HG02763 (cell line): ENCODE measurements around the gene F12.
A peak's percentile ranks its signal among the peaks of the same experiment; 100 is the strongest.

Source experiments
- ATAC-seq: cut with Tn5 transposase; IDR thresholded peaks from one replicate; pipeline ENCODE4 v1.9.1; 2021; ENCODE audit warnings: mild to moderate bottlenecking, moderate library complexity; ENCODE audit not compliant: unreplicated experiment

Gene F12

DNA sequence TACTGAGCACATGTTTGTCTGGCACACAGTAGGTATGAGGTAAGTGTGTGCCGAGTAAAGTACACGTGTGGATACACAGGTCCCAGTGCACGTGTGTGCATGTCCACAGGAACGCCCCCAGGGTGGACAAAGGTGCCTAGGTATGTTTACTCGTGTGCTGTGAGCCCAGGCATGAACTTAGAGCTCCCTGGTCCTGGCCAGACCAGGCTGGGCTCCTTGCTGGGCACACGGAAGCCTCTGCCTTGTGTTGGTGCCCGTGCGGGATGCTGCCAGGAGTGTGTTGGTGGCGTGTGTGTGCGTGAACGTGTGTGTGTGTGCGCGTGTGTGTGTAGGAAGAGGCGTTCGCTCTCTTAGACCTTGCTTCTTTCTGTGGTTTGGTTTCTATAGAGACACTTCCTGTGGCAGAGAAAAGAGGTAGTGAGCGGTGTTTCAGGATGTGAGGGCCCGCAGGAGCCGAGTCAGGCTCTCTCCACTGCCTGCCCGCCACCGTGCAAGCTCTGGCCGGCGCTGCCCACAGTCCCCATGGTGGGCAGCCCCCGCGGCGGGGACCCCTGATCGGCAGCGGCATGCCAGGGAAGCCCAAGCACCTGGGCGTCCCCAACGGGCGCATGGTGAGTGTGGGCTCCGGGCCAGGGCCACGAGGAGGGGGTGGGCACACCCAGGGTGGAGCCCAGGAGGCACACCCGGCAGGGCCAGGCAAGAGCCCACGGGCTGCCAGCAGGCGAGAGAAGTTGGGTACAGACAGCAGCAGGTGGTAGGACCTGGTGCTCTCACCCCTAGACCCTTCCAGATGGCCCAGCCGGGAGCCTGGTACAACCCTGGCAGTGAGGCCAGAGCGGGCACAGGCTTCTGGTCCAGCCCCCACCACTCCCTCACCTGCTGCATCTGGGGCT lies 51.7 kb downstream of the F12 start, which contains the start of gene RGS14:
Gene RGS14, plus strand, starts transcription at position 466 of the 893 bp plus-strand sequence. Its CDS starts 101 bp downstream, at position 567.
- ATAC-seq = peak; percentile 82

DNA sequence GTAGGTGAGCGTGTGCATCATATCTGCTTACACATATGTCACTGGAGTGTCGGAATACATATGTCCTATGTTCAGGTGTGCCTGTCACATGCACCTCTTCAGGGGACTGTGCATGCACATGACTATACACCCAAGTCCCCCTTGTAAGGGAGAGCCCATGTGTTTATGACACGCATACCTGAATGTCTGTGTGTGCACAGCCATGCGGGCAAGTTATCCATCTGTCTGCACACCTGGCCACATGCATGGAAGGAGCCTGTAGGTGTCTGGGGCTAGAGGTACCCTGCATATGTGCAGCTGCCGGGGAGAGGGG lies 52.3 kb downstream of the F12 start:
- ATAC-seq = no peak

DNA sequence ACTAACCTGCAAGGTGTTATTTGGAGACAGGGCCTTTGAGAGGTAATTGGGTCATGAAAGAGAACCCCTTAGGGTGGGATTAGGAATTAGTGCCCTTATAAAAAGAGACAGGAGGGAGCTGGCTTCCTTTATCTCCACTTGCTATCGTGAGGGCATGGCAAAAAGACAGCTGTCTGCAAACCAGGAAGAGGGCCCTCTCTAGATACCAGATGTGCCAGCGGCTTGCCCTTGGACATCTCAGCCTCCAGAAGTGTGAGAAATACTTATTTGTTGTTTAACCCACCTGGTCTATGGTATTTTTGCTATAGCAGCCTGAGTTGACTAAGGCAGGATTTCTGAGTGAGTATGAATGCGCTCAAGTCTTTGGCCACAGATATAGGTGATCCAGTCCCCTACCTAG lies 52.6 kb downstream of the F12 start:
- ATAC-seq = no peak

DNA sequence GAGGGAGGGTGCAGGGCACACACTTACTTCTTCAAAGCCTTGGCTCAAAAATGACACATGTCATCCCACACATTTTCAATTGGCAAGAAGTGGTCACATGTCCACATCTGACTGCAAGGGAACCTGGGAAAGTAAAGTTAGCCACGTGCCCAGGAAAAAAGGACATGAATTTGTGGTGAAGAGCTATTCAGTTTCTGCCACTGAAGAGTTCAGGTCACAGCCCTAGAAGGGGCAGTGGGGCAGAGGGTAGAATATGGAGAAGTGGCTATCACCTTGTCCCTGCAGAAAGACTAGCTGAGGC lies 53.5 kb downstream of the F12 start:
- no peak for ATAC-seq

DNA sequence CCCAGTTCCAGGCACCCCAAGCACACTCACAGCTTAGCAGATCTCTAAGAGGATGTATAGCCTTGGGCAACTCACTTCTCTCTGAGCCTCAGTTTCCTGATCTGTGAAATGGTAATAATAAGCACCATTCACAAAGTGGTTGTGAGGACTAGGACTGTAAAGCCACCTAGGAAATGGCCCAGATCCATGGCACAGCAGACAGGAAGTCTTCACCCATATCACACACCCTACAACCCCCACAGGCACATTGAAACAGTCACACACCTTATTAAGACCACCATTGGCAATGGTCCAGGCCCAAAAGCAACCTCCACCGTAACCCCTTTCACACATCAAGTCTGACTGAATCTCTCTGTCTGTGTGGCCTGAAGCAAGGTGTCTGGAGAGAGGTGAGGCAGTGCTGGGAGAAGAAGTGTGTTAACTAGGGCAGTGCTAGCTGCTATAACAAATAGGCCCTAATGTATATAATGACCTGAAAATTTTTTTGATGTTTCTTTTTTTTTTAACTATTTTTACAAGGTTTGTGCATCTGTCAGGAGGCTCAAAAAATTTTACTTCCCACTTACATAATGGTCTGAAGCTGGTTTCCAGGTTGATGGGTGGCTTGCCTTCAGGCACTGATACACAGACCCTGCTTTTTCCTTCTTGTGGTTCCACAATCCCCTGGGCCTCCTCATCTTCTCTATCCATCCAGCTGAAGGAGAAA lies 54.0 kb downstream of the F12 start:
- ATAC-seq = no peak

- no peak for ATAC-seq
Observed at GRCh38 chr5:177354711-177355110, 54.7 kb downstream of the F12 start.

DNA sequence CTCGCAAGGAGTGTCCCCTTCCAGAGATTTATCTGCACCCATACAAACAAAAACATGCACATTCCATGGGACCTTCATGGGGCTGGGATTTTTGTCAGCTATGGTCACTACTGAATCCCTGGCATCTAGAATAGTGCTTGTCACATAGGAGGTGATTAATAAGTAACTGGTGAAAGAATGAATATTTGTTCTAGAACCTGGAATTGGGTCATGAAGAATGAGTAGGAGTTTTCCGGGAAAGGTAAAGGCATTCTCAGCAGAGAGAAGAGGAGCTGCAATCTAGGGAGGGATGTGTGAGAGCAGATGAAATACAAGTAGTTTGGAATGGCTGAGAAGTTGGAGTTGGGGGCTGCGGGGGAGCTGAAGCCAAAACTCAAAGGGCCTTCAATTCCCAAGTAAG lies 55.1 kb downstream of the F12 start:
- no peak for ATAC-seq

GRCh38 chr5:177353093-177353492 lies 56.3 kb downstream of the F12 start:
- no peak for ATAC-seq
